HPDE6-E6E7 (cell line): ENCODE data around the gene PPT1.
"Not testable (repeated sequence)": the region's sequence is repeated elsewhere in the genome, so short reads cannot be mapped to it uniquely, and the experiment has no call there.

Experiments used
- DNase-seq: peaks from one replicate; pipeline ENCODE4 v3.0.0; 2011; ENCODE audit warnings: missing footprints; ENCODE audit errors: extremely low spot score

The PPT1 gene

GRCh38 chr1:40092706-40093639 lies 4.1 kb downstream of the PPT1 start:
- DNase-seq: no peak

DNA sequence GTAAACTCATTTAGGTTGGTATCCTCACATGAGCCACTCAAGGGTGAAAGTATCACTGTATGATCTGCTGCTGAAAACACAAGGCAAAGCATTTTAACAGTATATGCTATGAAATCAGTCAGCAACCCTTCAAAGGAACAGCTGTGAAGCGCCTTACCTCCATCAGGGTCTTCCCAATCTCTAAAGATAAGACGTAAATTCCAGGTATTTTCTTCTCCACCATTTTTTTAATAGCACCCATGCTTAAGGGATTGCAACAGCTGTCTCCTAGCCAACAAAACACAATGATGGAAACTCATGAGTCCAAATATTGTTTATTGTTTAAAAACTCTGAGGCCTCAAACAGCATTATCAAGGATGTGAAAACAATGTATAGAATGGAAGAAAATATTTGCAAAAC lies 4.8 kb downstream of the PPT1 start:
- no peak for DNase-seq

- DNase-seq: no peak
These were observed 6.2 kb downstream of the PPT1 start for GRCh38 chr1:40090652-40091355.

GRCh38 chr1:40084750-40085149 lies 12.3 kb downstream of the PPT1 start:
- not testable (repeated sequence) for DNase-seq

GRCh38 chr1:40081871-40082270 lies 15.2 kb downstream of the PPT1 start:
- DNase-seq: no peak

GRCh38 chr1:40079774-40080400 lies 17.2 kb downstream of the PPT1 start:
- DNase-seq: no peak

- peak; percentile 65 for DNase-seq
These were observed 18.3 kb downstream of the PPT1 start for GRCh38 chr1:40078512-40079333.

DNA sequence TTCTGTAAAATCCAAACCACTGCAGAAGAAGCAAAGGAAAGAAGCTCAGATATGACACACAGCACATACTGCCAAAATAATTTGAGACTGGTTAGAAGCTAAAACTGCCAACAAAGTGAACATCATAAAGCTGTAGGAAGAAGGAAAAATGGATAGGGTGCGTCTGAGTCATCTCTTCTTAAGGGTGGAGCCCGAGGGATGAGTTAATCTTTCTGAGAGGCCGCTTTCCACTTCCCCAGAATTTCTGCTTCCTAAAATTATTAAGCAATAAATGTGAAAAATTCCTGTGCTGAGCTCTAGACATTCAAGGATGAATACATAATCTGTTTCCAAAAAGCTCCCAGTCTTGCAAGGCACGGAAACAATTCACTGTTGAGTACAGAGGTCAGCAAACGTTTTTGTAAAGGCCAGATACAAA lies 20.1 kb downstream of the PPT1 start:
- no peak for DNase-seq

DNA sequence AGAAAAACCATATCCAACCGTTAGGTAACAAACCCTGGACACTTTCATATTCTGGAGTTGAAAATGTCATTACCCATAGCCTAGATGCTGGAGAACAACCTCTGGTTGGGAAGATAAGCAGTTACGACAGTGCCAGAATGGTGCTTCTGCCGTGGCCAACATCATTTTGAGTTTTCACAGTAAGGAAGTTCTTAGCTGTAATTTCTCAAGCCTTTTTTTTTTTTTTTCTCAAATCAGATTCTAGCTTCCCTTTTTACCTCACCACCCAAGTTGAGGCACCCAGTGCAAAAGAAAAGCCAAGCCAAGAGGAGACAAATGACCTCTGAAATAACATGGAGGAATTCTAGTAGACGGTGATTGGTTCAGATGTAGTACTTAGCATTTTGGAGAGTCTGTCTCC lies 21.8 kb downstream of the PPT1 start:
- DNase-seq: no peak

DNA sequence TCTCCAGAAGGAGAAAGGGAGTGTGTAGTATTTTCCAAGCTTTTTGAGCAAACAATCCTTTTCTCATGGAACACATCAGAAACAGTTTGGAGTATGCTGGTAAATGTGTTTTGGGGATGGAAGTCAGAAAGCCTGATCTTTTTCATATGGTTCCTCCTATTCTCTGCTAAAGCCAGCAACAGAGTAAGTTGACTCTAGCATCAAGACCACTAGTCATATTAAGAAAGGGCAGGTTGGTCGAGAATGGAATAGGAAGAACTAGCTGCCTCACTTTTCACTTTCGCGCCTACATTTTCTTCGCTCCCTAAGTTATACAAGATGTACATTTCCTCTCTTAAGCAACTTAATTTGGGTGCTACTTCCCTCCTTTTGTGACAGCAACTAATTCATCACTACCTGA lies 24.0 kb downstream of the PPT1 start:
- no peak for DNase-seq

- DNase-seq: no peak
These were observed 24.9 kb downstream of the PPT1 start for GRCh38 chr1:40072142-40072541.

- no peak for DNase-seq
These were observed 29.2 kb downstream of the PPT1 start for GRCh38 chr1:40067851-40068250.

DNA sequence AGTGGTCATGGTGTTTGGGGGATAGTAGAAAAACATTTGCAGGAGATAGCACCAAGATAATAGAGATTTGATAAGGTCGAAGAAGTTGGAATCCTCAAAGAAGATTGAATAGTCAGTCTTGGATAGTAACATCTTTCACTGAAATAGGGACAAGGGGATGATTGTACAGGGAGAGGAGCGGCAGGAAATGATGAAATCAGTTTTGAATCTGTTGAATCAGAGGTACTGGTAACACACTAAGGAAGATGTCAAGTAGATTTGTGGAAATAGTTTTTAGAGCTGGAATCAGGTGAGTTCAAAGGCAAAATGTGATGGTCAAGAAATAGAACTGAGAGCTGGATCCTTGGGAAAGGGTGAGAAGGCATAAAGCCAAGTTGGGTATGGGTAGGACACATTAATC lies 30.0 kb downstream of the PPT1 start:
- no peak for DNase-seq

DNA sequence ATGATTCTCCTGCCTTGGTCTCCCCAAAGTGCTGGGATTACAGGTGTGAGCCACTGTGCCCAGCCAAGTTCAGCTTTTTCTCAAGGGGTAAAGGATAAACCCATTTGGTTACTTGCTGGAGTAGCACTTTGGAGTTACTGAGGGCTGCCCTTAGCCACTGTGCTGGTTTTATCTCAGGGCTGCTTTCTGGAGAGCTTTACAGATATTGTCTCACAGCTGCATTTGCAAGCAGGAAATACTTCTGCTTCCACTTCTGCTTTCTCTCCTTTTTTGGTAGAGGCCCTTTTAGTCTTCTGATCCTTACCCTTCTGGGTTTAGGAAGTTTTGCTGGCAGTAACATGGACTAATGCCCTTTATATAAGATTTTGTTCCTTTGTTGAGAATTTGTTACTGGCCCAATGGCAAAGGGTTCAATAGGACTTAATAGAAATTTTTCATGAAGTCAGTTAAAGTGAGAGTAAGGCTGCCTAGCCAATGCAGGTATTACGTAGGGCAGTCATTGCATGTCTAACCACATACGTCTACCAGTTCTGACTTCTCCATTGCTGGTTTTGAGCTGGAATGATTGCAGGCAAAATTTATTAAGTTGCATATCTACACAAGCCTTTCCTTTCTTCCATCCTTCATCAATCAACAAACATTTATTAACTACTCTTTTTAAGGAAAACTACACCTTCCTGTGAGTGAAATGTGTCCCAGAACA lies 32.1 kb downstream of the PPT1 start:
- no peak for DNase-seq

DNA sequence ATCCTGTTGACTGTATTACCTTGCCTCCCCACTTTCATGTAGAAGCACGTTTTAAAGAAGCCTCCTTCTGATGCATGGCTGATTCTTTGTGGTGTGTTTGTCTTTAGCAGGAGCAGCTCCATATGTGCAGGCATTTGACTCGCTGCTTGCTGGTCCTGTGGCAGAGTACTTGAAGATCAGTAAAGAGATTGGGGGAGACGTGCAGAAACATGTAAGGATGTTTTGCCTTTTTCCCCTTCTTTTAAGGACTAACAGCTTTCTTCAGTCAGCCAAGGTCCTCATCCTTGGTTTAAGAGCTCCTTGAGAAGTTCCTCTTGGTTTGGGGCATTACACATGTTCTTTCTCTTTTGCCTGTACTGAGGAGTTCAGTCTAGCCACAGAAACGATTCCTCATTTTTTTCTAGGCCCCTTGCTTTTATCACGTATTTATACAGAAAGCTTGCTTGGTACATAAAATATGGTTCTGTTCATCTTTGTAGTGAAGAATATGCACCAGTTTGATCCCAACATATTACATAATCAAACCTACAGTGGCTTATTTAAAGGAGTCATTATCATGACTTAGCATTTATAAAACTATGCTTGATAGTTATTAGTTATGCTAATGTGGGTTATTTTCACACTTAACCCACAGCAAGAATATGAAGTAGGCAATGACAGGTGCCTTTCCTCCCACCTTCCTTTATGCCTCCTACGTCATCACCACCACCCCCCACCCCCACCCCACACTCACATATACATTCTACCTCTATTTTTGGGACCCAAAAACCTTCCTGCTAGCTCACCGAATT lies 36.9 kb downstream of the PPT1 start:
- no peak for DNase-seq

DNA sequence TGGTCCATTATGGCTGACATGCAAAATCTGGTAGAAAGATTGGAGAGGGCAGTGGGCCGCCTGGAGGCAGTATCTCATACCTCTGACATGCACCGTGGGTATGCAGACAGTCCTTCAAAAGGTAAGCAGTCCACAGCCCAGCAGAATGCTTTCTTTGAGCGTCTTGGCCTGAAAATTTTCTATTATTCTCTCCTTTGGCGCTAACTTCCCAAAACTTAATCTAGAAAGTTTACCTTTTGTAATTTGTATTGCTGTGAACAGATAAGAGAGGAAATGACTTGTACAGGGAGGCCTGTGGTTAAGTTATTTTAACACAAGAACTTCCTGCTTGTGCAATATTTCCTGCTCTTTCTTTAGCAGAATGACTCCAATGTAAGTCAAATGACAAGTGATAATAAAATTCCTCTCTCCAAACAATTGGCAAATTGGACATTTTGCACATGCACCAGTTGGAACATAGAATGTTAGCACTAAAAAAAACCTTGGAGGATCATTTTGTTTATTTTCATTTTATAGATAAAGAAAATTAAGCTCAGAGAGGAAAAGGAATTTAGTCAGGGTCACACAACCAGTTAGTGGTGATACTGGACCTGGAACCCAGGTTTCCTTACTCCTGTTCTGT lies 37.6 kb downstream of the PPT1 start:
- no peak for DNase-seq

DNA sequence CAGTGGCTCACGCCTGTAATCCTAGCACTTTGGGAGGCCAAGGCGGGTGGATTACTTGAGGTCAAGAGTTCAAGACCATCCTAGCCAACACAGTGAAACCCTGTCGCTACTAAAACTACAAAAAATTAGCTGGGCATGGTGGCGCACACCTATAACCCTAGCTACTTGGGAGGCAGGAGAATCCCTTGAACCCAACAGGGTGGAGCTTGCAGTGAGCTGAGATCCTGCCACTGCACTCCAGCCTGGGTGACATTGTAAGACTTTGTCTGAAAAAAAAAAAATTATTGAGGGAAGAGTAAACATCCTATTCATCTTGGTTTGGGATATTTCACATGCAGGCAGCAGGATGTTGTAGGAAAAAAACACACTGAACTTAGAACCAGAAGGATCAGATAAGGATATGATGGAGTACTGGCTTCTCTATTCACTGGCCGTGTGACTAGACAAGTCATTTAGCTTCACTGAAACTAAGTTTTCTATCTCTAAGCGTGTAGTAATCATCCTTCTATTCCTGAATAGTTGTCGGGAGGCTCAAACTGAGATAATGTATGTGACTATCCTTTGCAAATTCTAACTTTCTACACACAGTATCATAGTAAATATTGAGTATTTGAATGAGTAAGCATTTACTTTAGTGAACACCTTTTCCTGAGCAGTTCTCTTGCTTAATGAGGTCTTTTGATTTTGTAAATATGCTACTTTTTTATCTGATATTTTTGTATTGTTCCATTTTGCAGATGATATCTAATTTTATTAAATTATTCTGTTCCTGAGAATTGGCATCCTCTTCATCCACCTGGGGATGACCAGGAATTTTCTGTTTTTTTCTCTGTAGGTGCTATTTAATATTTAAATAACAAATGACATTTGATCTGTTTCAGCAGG lies 38.4 kb downstream of the PPT1 start:
- DNase-seq: no peak

GRCh38 chr1:40058097-40058452 lies 39.0 kb downstream of the PPT1 start:
- DNase-seq: no peak
